HG02852 (cell line): ENCODE data around the gene SF3A2.

Experiments used
- ATAC-seq: cut with Tn5 transposase; IDR thresholded peaks from one replicate; pipeline ENCODE4 v1.9.1; 2021; ENCODE audit warnings: mild to moderate bottlenecking, moderate library complexity; ENCODE audit not compliant: unreplicated experiment

SF3A2 gene

DNA sequence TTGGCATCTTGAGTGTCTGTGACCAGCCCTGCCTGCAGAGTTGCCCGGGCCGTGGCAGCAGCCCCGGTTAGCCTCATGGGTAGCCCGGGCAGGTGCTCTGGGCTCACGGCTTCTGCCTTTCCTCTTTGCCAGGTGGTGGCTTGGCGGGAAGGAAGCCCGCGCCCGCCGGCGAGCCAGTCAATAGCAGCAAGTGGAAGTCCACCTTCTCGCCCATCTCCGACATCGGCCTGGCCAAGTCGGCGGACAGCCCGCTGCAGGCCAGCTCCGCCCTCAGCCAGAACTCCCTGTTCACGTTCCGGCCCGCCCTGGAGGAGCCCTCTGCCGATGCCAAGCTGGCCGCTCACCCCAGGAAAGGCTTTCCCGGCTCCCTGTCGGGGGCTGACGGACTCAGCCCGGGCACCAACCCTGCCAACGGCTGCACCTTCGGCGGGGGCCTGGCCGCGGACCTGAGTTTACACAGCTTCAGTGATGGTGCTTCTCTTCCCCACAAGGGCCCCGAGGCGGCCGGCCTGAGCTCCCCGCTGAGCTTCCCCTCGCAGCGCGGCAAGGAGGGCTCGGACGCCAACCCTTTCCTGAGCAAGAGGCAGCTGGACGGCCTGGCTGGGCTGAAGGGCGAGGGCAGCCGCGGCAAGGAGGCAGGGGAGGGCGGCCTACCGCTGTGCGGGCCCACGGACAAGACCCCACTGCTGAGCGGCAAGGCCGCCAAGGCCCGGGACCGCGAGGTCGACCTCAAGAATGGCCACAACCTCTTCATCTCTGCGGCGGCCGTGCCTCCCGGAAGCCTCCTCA, 10.4 kb upstream of the SF3A2 start:
- no peak for ATAC-seq

DNA sequence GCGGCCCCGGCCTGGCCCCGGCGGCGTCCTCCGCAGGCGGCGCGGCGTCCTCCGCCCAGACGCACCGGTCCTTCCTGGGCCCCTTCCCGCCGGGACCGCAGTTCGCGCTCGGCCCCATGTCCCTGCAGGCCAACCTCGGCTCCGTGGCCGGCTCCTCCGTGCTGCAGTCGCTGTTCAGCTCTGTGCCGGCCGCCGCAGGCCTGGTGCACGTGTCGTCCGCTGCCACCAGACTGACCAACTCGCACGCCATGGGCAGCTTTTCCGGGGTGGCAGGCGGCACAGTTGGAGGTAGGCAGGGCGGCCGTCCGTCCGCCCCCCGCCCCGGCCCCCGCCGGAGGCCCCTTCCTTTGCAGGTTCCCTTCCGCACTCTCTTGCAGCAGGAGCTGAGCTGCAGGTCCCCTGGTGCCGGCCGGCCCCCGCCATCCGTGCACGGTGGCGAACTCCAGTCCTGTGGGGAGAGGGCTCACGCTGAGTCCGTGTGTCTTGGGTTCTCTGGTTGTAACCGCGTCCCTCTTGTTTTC, 9.7 kb upstream of the SF3A2 start:
- ATAC-seq, result no peak

DNA sequence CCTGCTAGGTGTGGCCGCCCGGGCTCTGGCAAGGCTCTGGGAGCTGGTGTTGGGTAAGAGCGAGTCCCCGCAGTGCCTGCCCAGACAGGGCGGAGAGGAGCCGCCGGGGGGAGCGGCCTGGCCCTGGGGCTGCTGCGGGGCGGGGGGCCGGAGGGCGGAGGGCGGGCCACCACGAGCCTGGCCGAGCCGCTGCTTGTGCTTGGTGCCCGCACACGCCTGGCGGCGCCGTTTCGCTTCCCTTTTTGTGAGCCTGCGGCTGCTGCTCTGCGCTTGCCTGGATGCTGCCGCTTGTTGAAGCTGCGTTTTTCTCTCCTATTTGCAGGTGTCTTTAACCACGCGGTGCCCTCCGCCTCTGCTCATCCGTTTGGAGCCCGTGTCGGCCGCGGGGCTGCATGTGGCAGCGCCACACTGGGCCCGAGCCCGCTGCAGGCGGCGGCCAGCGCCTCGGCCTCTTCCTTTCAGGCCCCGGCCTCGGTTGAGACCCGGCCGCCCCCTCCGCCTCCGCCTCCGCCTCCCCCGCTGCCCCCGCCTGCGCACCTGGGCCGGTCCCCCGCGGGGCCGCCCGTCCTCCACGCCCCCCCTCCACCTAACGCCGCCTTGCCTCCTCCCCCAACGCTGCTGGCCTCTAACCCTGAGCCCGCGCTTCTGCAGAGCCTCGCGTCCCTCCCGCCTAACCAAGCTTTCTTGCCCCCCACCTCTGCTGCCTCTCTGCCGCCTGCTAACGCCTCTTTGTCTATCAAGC, 9.0 kb upstream of the SF3A2 start:
- ATAC-seq, result no peak

DNA sequence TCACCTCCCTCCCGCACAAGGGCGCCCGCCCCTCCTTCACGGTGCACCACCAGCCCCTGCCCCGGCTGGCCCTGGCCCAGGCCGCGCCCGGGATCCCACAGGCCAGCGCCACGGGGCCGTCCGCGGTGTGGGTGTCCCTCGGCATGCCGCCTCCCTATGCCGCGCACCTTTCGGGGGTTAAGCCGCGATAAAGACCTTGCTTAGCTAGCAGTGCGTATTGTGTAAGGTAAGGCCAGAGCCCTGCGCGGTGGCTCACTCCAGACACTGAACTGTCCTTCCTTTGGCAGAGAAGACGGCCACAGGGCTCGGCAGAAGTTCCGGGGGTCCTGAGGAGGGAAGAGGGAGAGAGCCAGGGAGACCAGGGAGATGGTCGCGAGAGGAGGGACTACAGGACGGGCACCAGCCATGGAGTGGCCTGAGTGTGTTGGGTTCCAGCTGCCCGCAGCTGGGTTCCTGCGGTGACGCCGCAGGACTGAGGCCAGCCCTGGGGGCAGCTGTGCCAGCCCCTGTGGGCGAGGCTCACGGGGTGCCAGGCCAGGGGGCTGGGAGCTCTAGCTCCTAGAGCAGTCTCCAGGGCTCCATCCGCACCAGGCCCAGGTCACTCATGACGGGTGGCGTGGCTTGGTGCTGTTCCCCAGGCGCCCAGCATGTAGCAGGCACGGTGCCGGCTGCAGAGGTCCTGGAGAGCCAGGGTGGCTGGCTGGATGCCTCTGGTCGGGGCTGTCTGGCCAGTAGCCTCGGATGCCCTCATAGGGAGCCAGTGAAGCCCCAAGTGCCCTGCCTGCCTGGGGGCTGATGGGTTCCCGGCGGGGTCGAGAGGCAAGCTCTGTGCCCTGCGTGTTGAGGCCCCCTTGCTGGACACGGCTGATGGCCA, 8.2 kb upstream of the SF3A2 start:
- no peak for ATAC-seq

DNA sequence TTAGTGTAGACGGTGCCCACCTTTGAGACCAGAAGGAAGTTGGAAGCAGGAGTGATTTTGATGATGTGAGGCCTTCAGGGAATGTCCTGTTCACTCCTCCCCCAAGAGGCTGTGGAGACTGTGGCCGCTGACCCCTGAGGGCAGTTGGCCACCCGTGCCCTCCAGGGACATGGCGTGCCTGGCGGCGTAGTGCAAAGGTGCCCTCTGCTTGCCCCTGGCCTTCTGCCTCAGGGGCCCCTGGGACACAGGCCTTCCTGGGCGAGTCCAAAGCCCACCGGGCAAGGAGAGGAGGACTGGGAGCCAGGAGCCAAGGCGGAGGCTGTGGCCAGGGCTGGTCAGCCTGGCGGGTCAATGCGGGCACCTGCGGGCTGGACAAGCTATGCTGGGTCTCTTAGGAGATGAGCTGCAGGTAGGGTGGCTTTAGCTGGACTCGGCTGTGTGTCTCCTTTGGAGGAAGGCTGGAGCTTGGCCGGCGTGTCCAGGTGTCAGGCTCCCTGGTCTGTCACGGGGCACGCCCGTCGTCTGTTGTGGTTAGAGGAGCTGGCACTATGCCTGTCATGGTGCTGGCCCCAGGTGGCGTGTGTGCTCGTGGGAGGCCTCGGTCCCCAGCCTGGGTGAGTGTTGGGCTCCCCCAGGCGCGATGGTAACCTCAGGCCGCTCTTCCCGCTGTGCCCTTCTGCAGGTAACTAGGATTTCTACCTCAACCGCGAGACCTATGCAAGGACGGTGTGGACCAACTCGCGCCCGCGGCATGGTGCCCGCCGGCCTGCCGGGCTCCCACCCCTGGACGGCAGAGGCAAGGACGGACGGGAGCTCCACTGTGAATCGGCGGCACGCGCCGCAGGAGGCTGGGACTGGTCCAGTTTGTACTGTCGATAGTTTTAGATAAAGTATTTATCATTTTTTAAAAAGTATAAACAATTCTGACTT, 7.3 kb upstream of the SF3A2 start:
- ATAC-seq, result no peak

DNA sequence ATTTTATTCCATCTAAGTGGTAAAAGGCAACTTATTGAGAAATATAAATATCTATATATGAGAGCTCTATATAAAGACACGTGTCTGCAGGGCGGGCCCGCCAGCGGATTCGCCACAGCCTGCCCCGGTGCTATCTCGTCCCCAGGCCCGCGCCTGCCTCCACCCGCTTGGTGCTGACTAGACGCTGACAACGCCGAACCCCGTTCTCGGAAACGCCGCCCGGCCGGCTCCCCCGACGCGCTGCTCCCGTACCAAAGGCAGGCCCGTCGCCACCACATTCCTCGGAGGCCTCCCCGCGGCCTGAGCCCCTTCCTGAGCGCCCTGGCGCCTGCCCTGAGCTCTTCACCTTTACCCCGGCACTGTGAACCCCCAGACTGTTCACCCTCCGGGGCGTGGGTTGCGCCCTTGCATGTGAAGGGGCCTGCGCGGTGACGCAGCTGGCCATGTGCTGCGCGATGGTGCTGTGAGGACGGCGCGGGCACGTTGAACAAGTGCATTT, 6.5 kb upstream of the SF3A2 start:
- ATAC-seq, result no peak

DNA sequence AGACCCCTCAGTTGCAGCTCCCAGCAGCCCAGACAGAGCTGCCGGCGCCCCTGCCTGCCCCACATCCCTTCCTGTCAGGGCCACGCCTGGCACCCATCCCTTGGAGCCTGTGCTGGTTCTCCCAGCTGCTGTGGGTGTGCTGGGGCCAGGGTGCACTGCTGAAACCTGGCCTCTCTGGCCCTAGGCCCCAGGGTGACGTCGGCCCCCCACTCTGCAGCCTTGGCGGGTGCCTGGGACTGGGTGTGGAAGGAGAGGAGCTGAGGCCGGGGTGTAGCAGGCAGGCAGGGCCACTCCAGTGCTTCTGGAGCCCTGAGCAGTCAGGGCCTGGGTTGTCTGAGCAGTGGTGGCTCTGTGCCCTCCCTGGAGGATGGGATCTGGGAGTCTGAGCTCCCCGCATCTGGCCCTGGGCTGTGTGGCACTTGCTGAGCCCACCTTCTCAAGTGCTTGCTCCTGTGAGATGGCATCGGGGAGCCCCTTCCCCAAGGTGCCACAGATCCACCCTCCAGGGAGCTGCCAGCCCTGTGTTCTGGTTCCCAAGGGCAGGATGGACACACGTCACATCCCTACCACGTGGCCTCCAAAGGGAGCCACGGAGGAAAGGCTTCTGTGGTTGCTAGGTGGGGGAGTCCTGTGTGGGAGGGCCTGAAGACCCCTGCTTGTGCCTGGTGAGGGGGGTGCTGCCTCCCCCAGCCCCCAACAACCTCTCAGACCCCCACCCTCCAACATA, 5.7 kb upstream of the SF3A2 start:
- no peak for ATAC-seq

DNA sequence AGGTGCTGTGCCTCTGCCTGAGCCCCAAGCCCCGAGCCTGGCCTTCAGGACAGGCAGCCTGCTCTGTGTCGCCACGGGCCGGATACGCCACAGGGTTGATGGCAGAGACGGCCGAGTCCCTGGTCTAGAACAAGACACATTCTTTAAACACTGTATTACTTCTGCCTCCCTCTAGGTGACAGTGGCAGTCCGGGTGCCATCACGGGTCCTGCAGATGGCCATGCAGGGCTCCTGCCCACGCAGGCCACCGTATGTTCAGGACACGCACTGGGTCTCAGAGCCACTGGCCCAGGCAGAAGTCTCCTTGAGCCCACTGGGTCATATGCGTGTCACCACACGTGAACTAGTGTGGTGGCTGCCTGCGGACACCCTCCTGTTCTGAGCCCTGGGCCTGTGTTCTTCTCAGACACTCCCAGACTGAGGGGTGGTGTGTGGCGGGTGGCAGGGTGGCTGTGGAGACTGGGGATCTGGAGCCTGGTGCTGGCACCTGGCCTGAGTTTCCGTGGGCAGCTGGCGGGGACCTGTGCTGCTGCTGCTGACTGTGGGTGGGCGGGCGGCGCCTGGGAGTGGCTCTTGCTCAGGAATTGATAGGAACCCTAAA, 4.9 kb upstream of the SF3A2 start:
- ATAC-seq, result no peak

DNA sequence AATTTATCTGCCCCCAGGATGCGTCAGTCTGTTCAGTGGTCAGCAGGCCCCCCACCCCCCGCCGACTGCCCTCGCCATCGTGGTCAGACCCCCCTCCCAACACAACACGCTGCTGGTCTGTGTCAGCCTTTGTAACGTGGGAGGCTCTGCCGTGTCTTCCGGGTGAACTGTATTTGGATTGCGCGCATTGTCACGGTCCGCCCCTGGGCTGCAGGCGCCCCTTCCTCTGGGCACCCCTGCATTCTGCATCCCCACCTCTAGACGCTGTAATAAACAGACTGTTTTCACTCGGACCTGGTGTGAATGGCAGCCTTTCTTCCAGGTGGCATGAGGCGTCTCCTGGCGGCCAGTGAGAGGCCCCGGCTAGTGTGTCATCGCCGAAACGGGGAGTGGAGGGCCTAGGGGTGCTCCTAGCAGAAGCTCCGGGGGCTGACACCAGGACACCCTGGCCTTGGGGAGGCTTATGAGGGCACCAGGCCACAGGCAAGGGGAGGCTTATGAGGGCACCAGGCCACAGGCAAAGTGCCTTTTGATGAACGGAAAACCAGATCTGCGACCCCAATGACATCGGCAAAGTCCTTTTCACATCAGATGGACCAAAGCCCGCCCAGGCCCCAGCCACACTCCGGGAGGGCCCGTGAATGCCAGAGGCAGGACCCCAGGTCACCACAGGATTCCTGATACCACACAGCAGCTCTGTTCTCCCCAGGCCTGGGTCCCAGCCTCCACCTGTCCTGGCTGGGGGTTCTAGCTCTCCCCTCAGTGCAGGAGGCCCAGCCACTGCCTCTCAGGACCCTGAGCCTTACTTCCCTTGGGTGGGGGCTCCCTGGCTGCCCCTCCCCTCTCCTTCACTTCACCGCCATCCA, 4.1 kb upstream of the SF3A2 start:
- ATAC-seq, result no peak

DNA sequence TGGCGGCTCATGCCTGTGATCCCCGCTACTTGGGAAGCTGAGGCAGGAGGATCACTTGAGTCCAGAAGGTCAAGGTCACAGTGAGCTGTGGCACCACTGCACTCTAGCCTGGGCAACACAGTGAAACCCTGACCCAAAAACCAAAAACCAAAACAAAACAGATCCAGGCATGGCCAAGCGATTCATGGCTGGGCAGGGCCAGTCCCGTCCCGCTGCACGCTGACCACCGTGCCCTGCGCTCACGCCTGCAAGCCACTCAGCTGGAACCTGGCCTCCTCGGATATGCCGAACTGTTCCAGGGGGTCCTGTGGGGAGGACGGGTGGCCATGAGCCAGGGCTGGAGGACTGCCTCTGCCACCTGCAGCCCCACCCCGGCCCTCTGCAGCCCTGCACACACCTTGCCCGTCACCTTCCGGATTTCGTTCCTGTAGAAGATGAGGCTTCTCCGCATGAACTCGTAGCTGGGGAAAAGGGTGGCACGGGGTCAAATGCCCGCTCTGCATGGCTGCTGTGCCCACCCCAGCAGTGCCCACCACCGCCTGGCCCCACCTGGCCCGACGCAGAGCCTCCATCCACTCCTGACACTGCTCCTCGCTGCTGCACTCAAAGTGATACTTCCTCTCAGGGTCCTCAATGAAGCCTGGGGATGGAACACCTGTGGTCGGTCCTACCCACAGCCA, 2.9 kb upstream of the SF3A2 start:
- no peak for ATAC-seq

DNA sequence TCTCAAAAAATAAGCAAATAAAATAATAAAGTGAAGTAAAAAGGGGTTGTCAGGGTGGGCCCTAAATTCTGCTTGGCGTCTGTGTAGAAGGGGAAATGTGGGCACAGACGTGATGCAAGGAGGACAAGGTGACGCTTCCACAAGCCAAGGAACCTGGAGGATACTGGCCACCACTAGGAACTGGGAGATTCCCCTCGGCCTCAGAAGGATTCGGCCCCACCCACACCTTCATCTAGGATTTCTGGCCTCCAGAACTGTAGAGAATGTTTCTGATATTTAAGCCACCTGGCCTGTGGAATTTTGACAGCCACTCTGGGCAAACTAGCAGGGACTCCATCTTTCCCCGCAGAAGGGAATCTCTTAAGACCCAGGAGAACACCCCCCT, 1.6 kb upstream of the SF3A2 start:
- no peak for ATAC-seq

DNA sequence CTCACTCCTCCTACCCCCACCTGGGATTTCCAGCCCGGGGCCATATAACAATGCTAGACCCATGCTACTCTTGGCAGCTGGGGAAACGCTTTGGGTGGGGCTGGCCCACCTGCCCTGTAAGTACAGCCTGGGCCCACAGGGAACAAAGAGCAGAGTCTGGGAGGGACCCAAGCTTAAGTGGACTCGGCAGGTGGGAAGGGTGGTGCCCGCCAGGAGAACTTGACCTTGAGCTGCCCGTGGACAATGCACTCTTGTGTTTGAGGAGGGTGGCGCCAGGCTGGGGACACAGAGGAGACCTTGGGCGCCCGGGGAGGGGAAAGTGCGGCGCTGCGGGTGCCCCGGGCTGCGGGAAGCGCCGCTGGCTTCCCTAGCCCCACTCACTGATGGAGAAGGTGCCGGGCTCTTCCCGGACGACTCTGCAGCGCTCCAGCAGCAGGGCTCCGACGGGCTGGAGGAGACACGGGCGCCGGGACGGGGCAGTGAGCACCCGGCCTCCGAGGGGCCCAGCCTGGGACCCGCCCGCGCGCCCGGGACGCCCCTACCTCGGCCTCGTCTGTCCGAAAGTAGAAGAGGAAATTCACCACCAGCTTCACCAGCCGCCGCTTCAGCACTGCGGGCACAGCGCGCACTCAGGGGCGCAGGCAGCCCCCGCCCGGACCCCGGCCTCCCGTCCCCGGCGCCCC, 1.1 kb upstream of the SF3A2 start:
- ATAC-seq, result peak; percentile 8

DNA sequence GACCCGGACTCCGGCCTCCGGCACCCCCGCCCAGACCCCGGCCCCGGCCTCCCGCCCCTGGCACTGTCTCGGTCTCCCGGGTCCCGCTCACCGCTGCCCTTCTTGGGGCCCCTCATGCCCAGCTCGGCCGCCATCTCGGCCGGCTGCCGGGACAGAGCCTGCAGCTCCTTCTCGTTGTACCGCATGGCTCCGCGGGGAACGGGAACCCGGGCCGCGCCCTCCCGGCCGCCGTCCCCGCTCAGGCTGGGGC, 635 bp upstream of the SF3A2 start:
- ATAC-seq, result peak; percentile 9

DNA sequence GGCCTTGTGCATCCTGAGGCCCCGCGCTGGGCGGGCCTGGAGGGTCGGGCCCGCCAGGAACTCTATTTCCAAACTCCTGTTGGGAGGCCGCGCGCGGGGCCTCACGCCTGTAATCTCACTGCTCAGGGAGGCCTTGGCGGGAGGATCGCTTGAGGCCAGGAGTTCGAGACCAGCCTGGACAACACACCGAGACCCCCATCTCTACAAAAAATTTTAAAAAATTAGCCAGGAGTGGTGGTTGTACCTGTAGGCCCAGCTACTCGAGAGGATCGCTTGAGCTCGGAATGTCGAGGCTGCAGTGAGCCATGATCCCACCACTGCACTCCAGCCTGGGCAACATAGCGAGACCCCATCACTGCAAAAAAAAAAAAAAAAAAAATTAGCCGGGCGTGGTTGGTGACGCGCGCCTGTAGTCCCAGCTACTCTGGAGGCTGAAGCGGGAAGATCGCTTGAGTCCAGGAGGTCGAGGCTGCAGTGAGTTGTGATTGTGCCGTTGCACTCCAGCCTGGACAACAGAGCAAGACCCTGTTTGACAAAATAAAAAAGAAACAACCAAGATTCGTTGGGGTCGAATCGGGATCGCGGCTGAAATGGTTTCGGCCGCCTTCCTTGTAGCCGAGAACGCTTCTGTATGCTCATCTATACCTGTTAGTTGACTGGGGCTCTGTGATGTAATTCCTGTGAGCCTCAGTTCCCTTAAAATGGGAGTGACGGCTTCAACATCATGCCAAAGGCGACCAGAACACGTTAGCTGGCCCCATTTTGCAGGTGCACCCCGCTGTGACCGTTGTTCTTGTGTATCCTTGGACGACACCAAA, 636 bp downstream of the SF3A2 start:
- ATAC-seq, result no peak

DNA sequence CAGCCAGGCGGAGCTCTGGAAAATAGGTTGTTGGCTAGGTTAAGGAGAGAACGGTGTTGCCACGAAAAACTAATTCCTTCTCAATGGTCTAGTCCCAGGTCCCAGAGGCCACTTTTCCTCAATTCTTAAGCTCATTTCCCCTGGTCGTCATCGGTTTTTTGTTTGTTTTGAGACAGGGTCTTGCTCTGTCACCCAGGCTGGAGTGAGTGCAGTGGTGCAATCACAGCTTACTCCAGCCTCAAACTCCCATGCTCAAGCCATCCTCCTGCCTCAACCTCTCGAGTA, 1.2 kb downstream of the SF3A2 start:
- no peak for ATAC-seq

DNA sequence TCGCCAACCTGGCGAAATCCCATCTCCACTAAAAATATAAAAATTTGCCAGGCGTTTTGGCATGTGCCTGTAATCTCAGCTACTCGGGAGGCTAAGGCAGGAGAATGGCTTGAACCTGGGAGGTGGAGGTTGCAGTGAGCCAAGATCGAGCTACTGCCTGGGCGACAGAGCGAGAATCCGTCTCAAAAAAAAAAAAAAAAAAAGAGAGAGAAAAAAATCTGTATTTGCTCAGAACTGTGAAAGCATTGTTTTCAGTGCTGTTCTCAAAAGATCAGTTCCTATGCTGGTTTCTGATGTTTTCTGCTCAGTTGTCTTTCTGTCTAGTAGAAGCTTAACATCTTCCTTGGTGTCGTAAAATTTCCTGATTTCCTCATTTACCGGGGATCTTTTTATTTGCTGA, 2.5 kb downstream of the SF3A2 start:
- ATAC-seq, result no peak
